Neural progenitor cell (in vitro differentiated cells): Measurements from ENCODE around the gene RSPH3.

Source experiments
- CTCF ChIP-seq: fragments of 200-600 bp; sonication (generic); IDR thresholded peaks from 2 replicates; pipeline ENCODE4 v1.5.1; 2017; ENCODE audit warnings: antibody characterized with exemption, mild to moderate bottlenecking
- EZH2 ChIP-seq: fragments of 200-600 bp; sonication (generic); IDR thresholded peaks from 2 replicates; pipeline ENCODE4 v1.6.1; 2017; ENCODE audit warnings: antibody characterized with exemption, mild to moderate bottlenecking, moderate library complexity
- EZH2phosphoT487 ChIP-seq: fragments of 200-600 bp; sonication (generic); IDR thresholded peaks from 2 replicates; pipeline ENCODE4 v1.6.1; 2017; ENCODE audit warnings: antibody characterized with exemption

- TF ChIP-seq CTCF (peak; percentile 73), EZH2phosphoT487 (no peak), EZH2 (no peak)
These were observed 27.5 kb downstream of the RSPH3 start for GRCh38 chr6:158972241-158973233.
